ENCODE results near the gene AFG3L2.

AFG3L2 gene

DNA sequence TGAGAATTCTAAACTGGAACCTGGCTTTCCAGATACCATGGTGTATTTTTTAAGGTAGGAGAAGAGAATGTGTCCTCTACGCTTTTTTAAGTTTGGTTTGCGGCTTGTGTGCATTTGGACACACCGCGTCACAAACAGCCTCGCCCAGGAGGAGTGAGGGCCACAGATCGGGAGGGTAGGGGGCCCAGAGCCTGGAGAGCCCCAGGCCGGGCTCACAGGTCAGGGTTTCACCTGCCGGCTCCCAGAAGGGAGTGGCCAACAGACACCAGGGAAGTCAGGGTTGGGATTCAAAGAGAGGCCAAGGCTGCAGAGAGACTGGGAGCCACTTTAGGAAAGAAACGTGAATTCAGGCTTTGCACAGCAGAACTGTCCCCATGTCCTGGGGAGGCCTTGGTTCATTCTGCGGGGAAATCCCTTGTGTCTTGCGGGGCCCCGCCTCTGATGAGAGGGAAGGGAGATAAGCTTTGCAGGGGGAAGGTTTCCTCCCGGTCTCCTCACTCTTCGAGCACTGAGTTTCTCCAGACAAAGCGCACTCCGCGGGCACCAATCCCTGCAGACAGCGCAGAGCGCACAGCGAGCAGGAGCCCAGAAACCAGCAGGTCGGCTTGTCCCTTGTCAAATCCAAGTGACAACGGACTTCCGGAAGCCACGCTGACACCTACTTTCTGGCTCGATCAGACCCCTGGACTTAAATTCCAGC, 70.9 kb downstream of the AFG3L2 start:
- Histone ChIP-seq H3K9me3 (no peaks in the 10 kb centered on the region), H3K27me3 (peaks cover 66% of the 10 kb centered on the region), H3K36me3 (no peaks in the 10 kb centered on the region), H3K4me3 (ENCODE audit: low read depth in 1 of 2, low read length in 1 of 2) (no peak overlapping the region), H3K27ac (no peak overlapping the region), H3K4me1 (ENCODE audit: control insufficient read depth in 1 of 2, insufficient read depth in 1 of 2, low read depth in 1 of 2, low read length in 1 of 2) (peaks cover 14 to 22% of the 10 kb centered on the region in 2 experiments)
- TF ChIP-seq, protein P1, sequence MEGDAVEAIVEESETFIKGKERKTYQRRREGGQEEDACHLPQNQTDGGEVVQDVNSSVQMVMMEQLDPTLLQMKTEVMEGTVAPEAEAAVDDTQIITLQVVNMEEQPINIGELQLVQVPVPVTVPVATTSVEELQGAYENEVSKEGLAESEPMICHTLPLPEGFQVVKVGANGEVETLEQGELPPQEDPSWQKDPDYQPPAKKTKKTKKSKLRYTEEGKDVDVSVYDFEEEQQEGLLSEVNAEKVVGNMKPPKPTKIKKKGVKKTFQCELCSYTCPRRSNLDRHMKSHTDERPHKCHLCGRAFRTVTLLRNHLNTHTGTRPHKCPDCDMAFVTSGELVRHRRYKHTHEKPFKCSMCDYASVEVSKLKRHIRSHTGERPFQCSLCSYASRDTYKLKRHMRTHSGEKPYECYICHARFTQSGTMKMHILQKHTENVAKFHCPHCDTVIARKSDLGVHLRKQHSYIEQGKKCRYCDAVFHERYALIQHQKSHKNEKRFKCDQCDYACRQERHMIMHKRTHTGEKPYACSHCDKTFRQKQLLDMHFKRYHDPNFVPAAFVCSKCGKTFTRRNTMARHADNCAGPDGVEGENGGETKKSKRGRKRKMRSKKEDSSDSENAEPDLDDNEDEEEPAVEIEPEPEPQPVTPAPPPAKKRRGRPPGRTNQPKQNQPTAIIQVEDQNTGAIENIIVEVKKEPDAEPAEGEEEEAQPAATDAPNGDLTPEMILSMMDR (IDR thresholded peaks at IDR 0.05), result no peak

DNA sequence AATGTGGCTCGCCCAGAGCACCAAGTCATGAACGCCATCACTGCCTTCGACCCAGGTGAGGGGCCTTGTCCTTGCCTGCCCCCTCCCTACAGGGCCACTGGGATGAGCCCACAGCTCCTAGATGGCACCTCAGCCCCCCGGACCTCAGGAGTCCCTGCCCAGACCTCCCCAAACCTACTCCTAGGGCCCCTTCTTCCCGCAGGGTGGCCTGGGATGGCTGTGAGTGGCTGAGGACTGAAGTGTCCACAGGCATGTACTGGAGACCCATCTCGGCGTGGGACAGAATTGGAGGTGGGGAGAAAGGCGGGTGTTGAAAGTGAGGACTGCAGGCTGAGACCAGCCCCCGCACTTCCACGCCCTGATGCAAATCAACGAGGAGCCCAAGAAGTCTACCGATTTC, 71.8 kb downstream of the AFG3L2 start:
- no peak overlapping the region for H3K4me3 ChIP-seq (ENCODE audit: low read depth in 1 of 2, low read length in 1 of 2)
- no peak overlapping the region for H3K27ac ChIP-seq

DNA sequence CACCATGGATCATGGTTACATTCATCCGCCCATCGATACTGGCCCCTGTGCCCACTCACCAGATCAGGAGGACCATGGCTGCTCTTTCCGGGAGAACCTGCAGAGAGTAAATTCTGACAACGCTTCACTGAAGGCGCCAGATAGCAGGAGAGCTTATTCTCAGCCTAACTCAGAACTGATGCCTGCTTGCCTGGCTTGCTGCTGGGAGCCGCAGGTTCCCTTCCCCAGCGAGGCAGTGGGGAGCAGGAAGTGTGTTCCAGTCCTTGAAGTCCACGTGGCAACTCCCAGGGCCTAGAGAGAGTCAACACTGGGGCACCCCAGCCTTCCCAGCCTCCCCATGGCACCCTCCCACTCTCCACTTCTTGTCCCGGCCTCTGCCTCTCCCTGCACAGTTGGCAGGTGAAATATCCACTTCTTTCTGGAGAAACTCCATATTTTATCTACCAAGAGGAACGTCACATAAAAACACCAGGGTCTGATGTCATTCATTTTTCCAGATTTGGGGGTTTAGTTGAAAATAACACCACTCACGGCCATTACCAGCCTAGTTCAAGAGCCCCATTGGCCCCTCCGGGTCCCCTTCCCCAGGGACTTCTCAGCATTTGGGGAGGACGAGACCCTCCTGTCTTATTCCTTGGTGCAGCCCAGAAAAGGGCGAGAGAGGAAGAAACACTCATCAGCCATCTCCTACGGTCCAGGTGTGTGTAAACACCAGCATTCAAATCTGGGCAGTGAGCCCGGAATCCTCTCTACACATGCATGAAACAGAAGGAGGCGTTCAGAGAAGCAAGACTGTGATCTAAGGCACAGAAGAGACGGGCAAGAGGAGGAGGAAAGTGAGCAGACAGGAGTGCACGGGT, 72.4 kb downstream of the AFG3L2 start:
- Histone ChIP-seq H3K4me1 (ENCODE audit: control insufficient read depth in 1 of 2, insufficient read depth in 1 of 2, low read depth in 1 of 2, low read length in 1 of 2) (peaks cover 14 to 22% of the 10 kb centered on the region in 2 experiments), H3K36me3 (no peaks in the 10 kb centered on the region), H3K9me3 (no peaks in the 10 kb centered on the region), H3K27ac (no peak overlapping the region), H3K4me3 (ENCODE audit: low read depth in 1 of 2, low read length in 1 of 2) (no peak overlapping the region), H3K27me3 (peaks cover 54% of the 10 kb centered on the region)
- TF ChIP-seq, protein P1 (IDR thresholded peaks at IDR 0.05), result no peak

More for the DNA sequence above, 71.8 kb downstream of the AFG3L2 start:
- TF ChIP-seq, protein P1 (IDR thresholded peaks at IDR 0.05), result no peak
- H3K4me1 ChIP-seq (ENCODE audit: control insufficient read depth in 1 of 2, insufficient read depth in 1 of 2, low read depth in 1 of 2, low read length in 1 of 2), result peaks cover 14 to 22% of the 10 kb centered on the region in 2 experiments
- peaks cover 60% of the 10 kb centered on the region for H3K27me3 ChIP-seq
- no peaks in the 10 kb centered on the region for H3K9me3 ChIP-seq
- no peaks in the 10 kb centered on the region for H3K36me3 ChIP-seq

GRCh38 chr18:12302391-12303147, 74.5 kb downstream of the AFG3L2 start:
- TF ChIP-seq, protein P1 (IDR thresholded peaks at IDR 0.05), result no peak
- Histone ChIP-seq H3K27me3 (peaks cover 34% of the 10 kb centered on the region), H3K9me3 (no peaks in the 10 kb centered on the region), H3K4me1 (ENCODE audit: control insufficient read depth in 1 of 2, insufficient read depth in 1 of 2, low read depth in 1 of 2, low read length in 1 of 2) (peaks cover 9 to 10% of the 10 kb centered on the region in 2 experiments), H3K27ac (no peak overlapping the region), H3K4me3 (ENCODE audit: low read depth in 1 of 2, low read length in 1 of 2) (no peak overlapping the region), H3K36me3 (no peaks in the 10 kb centered on the region)

DNA sequence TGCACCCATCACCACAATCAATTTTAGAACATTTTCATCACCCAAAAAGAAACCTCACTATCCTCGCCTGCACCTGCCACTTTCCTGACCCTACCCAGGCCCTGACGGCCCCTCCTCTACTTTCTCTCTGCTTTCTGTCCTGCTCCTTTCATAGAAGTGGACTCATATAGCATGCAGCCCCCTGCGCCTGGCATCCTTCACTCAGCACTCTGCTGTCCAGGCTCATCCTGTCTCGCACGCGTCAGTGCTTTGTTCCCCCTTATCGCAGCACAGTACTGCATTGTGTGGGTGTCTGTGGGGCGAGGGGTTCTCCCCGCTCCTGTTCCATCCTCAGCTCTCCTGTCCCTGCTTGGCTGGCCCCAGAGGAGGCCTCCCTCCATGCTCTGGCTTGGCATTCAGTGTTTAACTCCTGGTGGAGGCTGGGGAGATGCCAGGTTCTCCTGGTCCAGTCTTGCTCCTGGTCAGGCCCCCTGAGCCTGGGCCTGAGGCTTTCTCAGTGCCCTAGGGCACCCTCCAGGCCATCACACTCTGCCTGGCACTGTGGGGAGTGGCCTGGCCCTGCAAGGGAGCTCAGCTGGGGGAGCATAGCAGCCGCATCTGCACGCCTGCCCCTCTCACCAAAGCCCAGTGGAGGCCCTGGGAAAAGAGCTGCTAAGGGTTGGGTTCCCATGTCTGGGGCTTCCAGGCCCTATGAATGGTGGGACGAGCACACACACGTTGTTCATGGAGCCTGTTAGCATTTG, 75.6 kb downstream of the AFG3L2 start:
- Histone ChIP-seq H3K36me3 (no peaks in the 10 kb centered on the region), H3K27ac (no peak overlapping the region), H3K27me3 (peaks cover 22% of the 10 kb centered on the region), H3K9me3 (no peaks in the 10 kb centered on the region), H3K4me3 (ENCODE audit: low read depth in 1 of 2, low read length in 1 of 2) (no peak overlapping the region), H3K4me1 (ENCODE audit: control insufficient read depth in 1 of 2, insufficient read depth in 1 of 2, low read depth in 1 of 2, low read length in 1 of 2) (no peaks in the 10 kb centered on the region)
- TF ChIP-seq, protein P1 (IDR thresholded peaks at IDR 0.05), result no peak
